NT2/D1 (cell line): ENCODE results near the gene PCARE.

ENCODE experiments used
- DNase-seq: peaks from one replicate; pipeline ENCODE4 v3.0.0-alpha.2; 2011; ENCODE audit warnings: low read depth, low spot score
- H3K27me3 ChIP-seq: 2 replicates; pipeline ENCODE4 v1.6.0; 2011; ENCODE audit warnings: mild to moderate bottlenecking; ENCODE audit not compliant: insufficient read length, insufficient read depth
- H3K36me3 ChIP-seq: 2 replicates; pipeline ENCODE4 v1.6.1; 2011; ENCODE audit warnings: mild to moderate bottlenecking, low read length, mixed read lengths; ENCODE audit not compliant: insufficient read depth, insufficient read length
- H3K4me1 ChIP-seq: 2 replicates; pipeline ENCODE4 v1.5.1; 2011; ENCODE audit not compliant: insufficient read depth, insufficient read length
- H3K4me3 ChIP-seq: 2 replicates; pipeline ENCODE4 v1.5.1; 2011; ENCODE audit warnings: low read depth; ENCODE audit not compliant: insufficient read length
- H3K9ac ChIP-seq: 2 replicates; pipeline ENCODE4 v1.6.0; 2011; ENCODE audit warnings: low read depth; ENCODE audit not compliant: insufficient read length
- H3K9me3 ChIP-seq: 2 replicates; pipeline ENCODE4 v1.5.1; 2011; ENCODE audit warnings: mild to moderate bottlenecking, low read length; ENCODE audit not compliant: insufficient read depth
- SUZ12 ChIP-seq: IDR thresholded peaks from 2 replicates; pipeline ENCODE4 v1.6.1; 2011; ENCODE audit not compliant: insufficient read length, insufficient read depth; ENCODE audit errors: extremely low read depth
- YY1 ChIP-seq: IDR thresholded peaks from 2 replicates; pipeline ENCODE4 v1.6.1; 2011; ENCODE audit not compliant: insufficient read length, insufficient read depth
- ZNF274 ChIP-seq: IDR thresholded peaks from 2 replicates; pipeline ENCODE4 v1.6.1; 2011; ENCODE audit warnings: mild to moderate bottlenecking, low read depth, low read length

The PCARE gene

GRCh38 chr2:29074411-29074810 lies at the start of gene PCARE:
Gene PCARE, minus strand, starts transcription at chr2:29074523. Its CDS starts 262 bp downstream, at chr2:29074261.
- H3K9me3 ChIP-seq, result peaks cover 3% of the 10 kb centered on the region; the same call in 1 of the 2 replicates
- TF ChIP-seq YY1 (no peak), SUZ12 (no peak), ZNF274 (no peak)
- no peaks in the 10 kb centered on the region for H3K36me3 ChIP-seq
- no peaks in the 10 kb centered on the region for H3K27me3 ChIP-seq
- no peak within 1 kb of the TSS for H3K4me3 ChIP-seq
- no peak within 1 kb of the TSS for H3K9ac ChIP-seq
- DNase-seq, result no peak
- no peaks in the 10 kb centered on the region for H3K4me1 ChIP-seq

GRCh38 chr2:29123617-29124349 lies 49.5 kb upstream of the PCARE start:
- Histone ChIP-seq H3K4me1 (no peaks in the 10 kb centered on the region), H3K9ac (no peak overlapping the region), H3K27me3 (no peaks in the 10 kb centered on the region), H3K9me3 (peaks cover 11% of the 10 kb centered on the region), H3K4me3 (no peak overlapping the region), H3K36me3 (no peaks in the 10 kb centered on the region)
- no peak for DNase-seq
- TF ChIP-seq SUZ12 (no peak), YY1 (no peak), ZNF274 (no peak)

- H3K4me1 ChIP-seq, result no peaks in the 10 kb centered on the region
- no peaks in the 10 kb centered on the region for H3K36me3 ChIP-seq
- H3K9ac ChIP-seq, result no peak overlapping the region
- peaks cover 24% of the 10 kb centered on the region for H3K27me3 ChIP-seq
- DNase-seq, result no peak
- H3K9me3 ChIP-seq, result peaks cover 11% of the 10 kb centered on the region
- no peak overlapping the region for H3K4me3 ChIP-seq
- TF ChIP-seq ZNF274, result no peak
- no peak for TF ChIP-seq SUZ12
These were observed 46.5 kb upstream of the PCARE start for GRCh38 chr2:29120846-29121245.

GRCh38 chr2:29119211-29119610 lies 44.9 kb upstream of the PCARE start:
- Histone ChIP-seq H3K9ac (no peak overlapping the region), H3K4me3 (no peak overlapping the region), H3K9me3 (peaks cover 3% of the 10 kb centered on the region), H3K27me3 (peaks cover 38% of the 10 kb centered on the region), H3K36me3 (no peaks in the 10 kb centered on the region), H3K4me1 (no peaks in the 10 kb centered on the region)
- TF ChIP-seq SUZ12, result no peak
- TF ChIP-seq YY1, result no peak
- no peak for TF ChIP-seq ZNF274
- DNase-seq, result no peak

- TF ChIP-seq SUZ12 (no peak), ZNF274 (no peak), YY1 (no peak)
- no peak overlapping the region for H3K4me3 ChIP-seq
- peaks cover 51% of the 10 kb centered on the region for H3K27me3 ChIP-seq
- no peak for DNase-seq
- H3K9ac ChIP-seq, result no peak overlapping the region
- no peaks in the 10 kb centered on the region for H3K4me1 ChIP-seq
- no peaks in the 10 kb centered on the region for H3K36me3 ChIP-seq
- H3K9me3 ChIP-seq, result no peaks in the 10 kb centered on the region
These were observed 43.4 kb upstream of the PCARE start for GRCh38 chr2:29117636-29118303.

DNA sequence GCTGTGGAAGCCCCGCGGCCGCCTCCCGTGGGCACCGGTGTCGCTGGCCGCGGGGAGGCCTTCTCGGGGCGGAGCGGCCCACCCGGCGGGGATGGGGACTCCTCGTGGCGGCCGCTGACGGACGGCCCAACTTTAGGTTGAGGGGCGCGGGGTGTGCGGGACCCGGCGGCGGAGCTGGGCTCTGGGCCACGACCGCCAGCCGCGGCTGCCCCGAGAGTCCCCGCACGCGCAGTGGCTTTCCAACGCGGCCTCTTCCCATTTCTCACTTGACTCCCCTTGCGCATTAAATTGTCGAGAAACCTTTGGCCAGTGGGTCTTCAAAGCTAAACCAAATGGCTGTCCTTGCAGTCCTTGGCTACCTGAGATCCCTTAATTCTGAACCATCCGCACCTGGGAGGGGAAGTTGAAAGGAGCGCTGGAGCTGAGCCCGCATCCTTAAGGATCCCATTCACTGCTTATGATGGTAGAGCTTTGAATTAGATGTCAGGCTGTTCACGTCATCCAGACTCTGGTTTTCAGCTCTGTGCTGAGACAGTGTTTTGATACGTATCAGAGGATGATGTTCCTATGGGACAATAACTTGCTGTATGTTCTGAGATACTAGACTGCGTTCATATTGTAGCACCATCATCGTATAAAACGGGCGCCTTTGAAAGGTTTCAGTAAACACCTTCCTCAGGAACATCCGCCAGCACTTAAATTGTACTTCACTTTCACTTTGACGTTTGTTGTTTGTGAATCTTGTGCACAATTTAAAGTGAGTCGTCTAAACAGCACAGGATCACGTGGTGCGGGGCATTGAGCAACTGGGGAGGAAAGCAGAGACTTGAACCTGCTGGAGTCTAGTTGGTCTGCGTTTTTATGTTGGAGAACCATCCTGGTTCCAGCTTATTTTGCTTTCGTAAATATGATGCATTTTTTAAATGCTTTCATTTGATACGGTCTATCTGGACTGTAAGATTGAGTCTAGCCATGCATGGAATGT lies 41.8 kb upstream of the PCARE start:
- no peak for TF ChIP-seq YY1
- no peak for TF ChIP-seq ZNF274
- peak; percentile 3 for TF ChIP-seq SUZ12

More for the DNA sequence above, 41.8 kb upstream of the PCARE start:
- Histone ChIP-seq H3K9me3 (no peaks in the 10 kb centered on the region), H3K4me3 (peak overlapping the region; percentile 46), H3K27me3 (peaks cover 56% of the 10 kb centered on the region), H3K9ac (peak overlapping the region; percentile 37), H3K4me1 (no peaks in the 10 kb centered on the region), H3K36me3 (no peaks in the 10 kb centered on the region)
- no peak for DNase-seq
